ENCODE measurements around the gene PTPRE.

DNA sequence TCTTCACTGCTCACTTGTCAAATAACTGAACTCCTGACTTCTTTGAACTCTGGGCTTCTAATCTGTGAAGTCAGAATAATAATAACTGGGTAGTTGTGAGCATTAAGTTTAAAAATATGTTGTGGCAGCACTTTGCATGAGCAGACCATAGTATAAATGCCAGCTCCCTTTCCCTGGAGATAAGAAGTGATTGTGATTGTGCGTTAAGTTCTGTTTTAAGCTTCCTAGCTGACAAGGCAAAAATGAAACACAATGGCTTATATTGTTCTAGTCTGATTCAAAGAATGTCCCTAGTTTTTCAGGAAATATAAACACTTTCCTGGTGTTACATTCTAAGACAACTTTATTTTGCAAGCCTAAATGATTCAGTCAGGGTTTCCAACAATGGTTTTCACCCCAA lies 61.8 kb downstream of the PTPRE start:
- no peak for TF ChIP-seq ZNF274 (IDR thresholded peaks at IDR 0.05; ENCODE audit: low read depth, low read length)
- TF ChIP-seq SUZ12 (IDR thresholded peaks at IDR 0.05; ENCODE audit: extremely low read depth, insufficient read depth, insufficient read length): no peak
